H9 (cell line): ENCODE results near the gene PUS3. TPM values are rescaled to one million over a fixed set of nuclear protein-coding genes. Genes with fewer than 3 reads are reported as not detected.

Experiments
- DNase-seq: peaks from one replicate; pipeline ENCODE4 v3.0.0-alpha.2; 2017
- H2AFZ ChIP-seq: one replicate; pipeline ENCODE4 v1.6.1; 2013; ENCODE audit warnings: mild to moderate bottlenecking, low read length, control low read depth, moderate library complexity
- H2AK5ac ChIP-seq: 2 replicates; pipeline ENCODE4 v1.6.1; 2013; ENCODE audit warnings: low read length, control low read depth, mixed read lengths; ENCODE audit not compliant: insufficient read length
- H2BK120ac ChIP-seq: one replicate; pipeline ENCODE4 v1.6.1; 2013; ENCODE audit warnings: low read depth, mild to moderate bottlenecking, low read length, control low read depth, inconsistent platforms; ENCODE audit not compliant: poor library complexity, severe bottlenecking
- H2BK12ac ChIP-seq: 2 replicates; pipeline ENCODE4 v1.6.1; 2013; ENCODE audit warnings: low read length, control low read depth, mixed read lengths, low read depth; ENCODE audit not compliant: insufficient read length
- H2BK15ac ChIP-seq: 2 replicates; pipeline ENCODE4 v1.6.1; 2013; ENCODE audit warnings: low read depth, low read length, control low read depth
- H2BK20ac ChIP-seq: one replicate; pipeline ENCODE4 v1.6.1; 2013; ENCODE audit warnings: low read depth, mild to moderate bottlenecking, low read length, control low read depth, inconsistent platforms; ENCODE audit not compliant: poor library complexity, severe bottlenecking
- H2BK5ac ChIP-seq: 2 replicates; pipeline ENCODE4 v1.6.1; 2013; ENCODE audit warnings: low read length, control low read depth, mixed read lengths; ENCODE audit not compliant: insufficient read length
- H3K14ac ChIP-seq: 2 replicates; pipeline ENCODE4 v1.6.1; 2013; ENCODE audit warnings: low read length, control low read depth; ENCODE audit not compliant: insufficient read depth
- H3K18ac ChIP-seq: 2 replicates; pipeline ENCODE4 v1.6.1; 2013; ENCODE audit warnings: low read depth, mild to moderate bottlenecking, mixed read lengths, low read length, control low read depth; ENCODE audit not compliant: insufficient read length
- H3K23ac ChIP-seq: 2 replicates; pipeline ENCODE4 v1.6.1; 2013; ENCODE audit warnings: low read length, control low read depth, mixed read lengths, low read depth; ENCODE audit not compliant: insufficient read length
- H3K23me2 ChIP-seq: 2 replicates; pipeline ENCODE4 v1.6.1; 2013; ENCODE audit warnings: low read depth, mild to moderate bottlenecking, mixed read lengths, low read length, control low read depth; ENCODE audit not compliant: insufficient read length, poor library complexity, severe bottlenecking
- H3K27ac ChIP-seq: 2 replicates; pipeline ENCODE4 v1.5.1; 2013; ENCODE audit warnings: low read length, control low read depth, mixed read lengths, low read depth; ENCODE audit not compliant: insufficient read length
- H3K27me3 ChIP-seq: 2 replicates; pipeline ENCODE4 v1.6.1; 2013; ENCODE audit warnings: low read length, control low read depth, inconsistent platforms; ENCODE audit not compliant: insufficient read depth
- H3K4ac ChIP-seq: 2 replicates; pipeline ENCODE4 v1.6.1; 2013; ENCODE audit warnings: low read depth, mild to moderate bottlenecking, control low read depth, inconsistent platforms, low read length, moderate library complexity
- H3K4me1 ChIP-seq: 2 replicates; pipeline ENCODE4 v1.6.1; 2013; ENCODE audit warnings: low read length, control low read depth, inconsistent platforms; ENCODE audit not compliant: insufficient read depth
- H3K4me2 ChIP-seq: 2 replicates; pipeline ENCODE4 v1.6.1; 2013; ENCODE audit warnings: low read length, control low read depth, mixed read lengths; ENCODE audit not compliant: insufficient read length, insufficient read depth
- H3K56ac ChIP-seq: 2 replicates; pipeline ENCODE4 v1.6.1; 2013; ENCODE audit warnings: low read depth, mild to moderate bottlenecking, mixed read lengths, low read length, control low read depth; ENCODE audit not compliant: insufficient read length
- H3K79me1 ChIP-seq: 2 replicates; pipeline ENCODE4 v1.6.1; 2013; ENCODE audit warnings: low read depth, mild to moderate bottlenecking, moderate library complexity, low read length, control low read depth, inconsistent platforms; ENCODE audit not compliant: insufficient read depth, poor library complexity, severe bottlenecking
- H3K79me2 ChIP-seq: 2 replicates; pipeline ENCODE4 v1.6.1; 2013; ENCODE audit warnings: low read length, control low read depth, inconsistent platforms; ENCODE audit not compliant: insufficient read depth
- H3K9ac ChIP-seq: 2 replicates; pipeline ENCODE4 v1.6.1; 2013; ENCODE audit warnings: low read length, control low read depth, mixed read lengths; ENCODE audit not compliant: insufficient read length; ENCODE audit errors: extremely low read depth
- H3K9me3 ChIP-seq: one replicate; pipeline ENCODE4 v1.6.1; 2013; ENCODE audit warnings: low read depth, low read length, inconsistent platforms; ENCODE audit not compliant: control insufficient read depth
- H3T11ph ChIP-seq: one replicate; pipeline ENCODE4 v1.6.1; 2013; ENCODE audit warnings: mild to moderate bottlenecking, low read length, control low read depth, inconsistent platforms
- H4K20me1 ChIP-seq: one replicate; pipeline ENCODE4 v1.6.1; 2013; ENCODE audit not compliant: control insufficient read depth, insufficient read length, insufficient read depth
- H4K5ac ChIP-seq: 2 replicates; pipeline ENCODE4 v1.6.1; 2013; ENCODE audit warnings: low read depth, mild to moderate bottlenecking, mixed read lengths, low read length, control low read depth; ENCODE audit not compliant: insufficient read length
- H4K8ac ChIP-seq: replicated peaks from 2 replicates; pipeline ENCODE4 v1.6.1; 2013; ENCODE audit warnings: low read length, control low read depth, mixed read lengths, low read depth; ENCODE audit not compliant: insufficient read length
- H4K91ac ChIP-seq: 2 replicates; pipeline ENCODE4 v1.6.1; 2013; ENCODE audit warnings: low read depth, mild to moderate bottlenecking, moderate library complexity, mixed read lengths, low read length, control low read depth; ENCODE audit not compliant: insufficient read length
- H3K27ac Mint-ChIP-seq, 3 experiments: 2 replicates in 2 of 3; 3 replicates in 1 of 3; pipeline ENCODE4 v1.8.0; 2020 to 2021; ENCODE audit warnings: mixed read lengths in 3 of 3, mild to moderate bottlenecking in 1 of 3, moderate library complexity in 1 of 3
- H3K27me3 Mint-ChIP-seq: 2 replicates; pipeline ENCODE4 v1.8.0; 2021; ENCODE audit warnings: low read depth, mild to moderate bottlenecking, moderate library complexity, mixed read lengths
- H3K36me3 Mint-ChIP-seq, 3 experiments: 2 replicates in 2 of 3; 3 replicates in 1 of 3; pipeline ENCODE4 v1.8.0; 2020 to 2021; ENCODE audit warnings: low read depth in 3 of 3, mixed read lengths in 3 of 3; ENCODE audit not compliant: insufficient read depth in 1 of 3
- H3K4me1 Mint-ChIP-seq, 2 experiments: 2 replicates each; pipeline ENCODE4 v1.8.0; 2020; ENCODE audit warnings: mixed read lengths in 2 of 2
- H3K4me3 Mint-ChIP-seq, 2 experiments: 2 replicates in 1 of 2; 3 replicates in 1 of 2; pipeline ENCODE4 v1.8.0; 2020 to 2021; ENCODE audit warnings: mild to moderate bottlenecking in 2 of 2, mixed read lengths in 2 of 2, moderate library complexity in 1 of 2
- H3K9me3 Mint-ChIP-seq, 2 experiments: 2 replicates in 1 of 2; 3 replicates in 1 of 2; pipeline ENCODE4 v1.8.0; 2020; ENCODE audit warnings: mild to moderate bottlenecking in 2 of 2, mixed read lengths in 2 of 2, moderate library complexity in 1 of 2
- CTCF ChIP-seq: fragments of 200-600 bp; sonication (generic); conservative IDR thresholded peaks from 3 replicates; pipeline ENCODE4 v1.8.0; 2021; ENCODE audit warnings: antibody characterized with exemption, mild to moderate bottlenecking
- WGBS: extraction: QIAGEN DNeasy Blood & Tissue Kit; methylation state at CpG from one replicate; pipeline ENCODE4 v1.1.7; 2013; ENCODE audit warnings: missing lambda C conversion rate, low lambda C conversion rate, mixed read lengths; ENCODE audit not compliant: insufficient read length; ENCODE audit errors: extremely low coverage; 5-methylcytosine and 5-hydroxymethylcytosine counted together
- total RNA-seq: library from RNA; stranded (reverse); gene quantifications from 2 replicates; pipeline ENCODE4 v1.2.1, GENCODE V29; 2021

The PUS3 gene
- total RNA-seq, 1 experiment from 2014 or later, result 20.0 TPM

- H2AK5ac ChIP-seq, result no peak within 1 kb of the TSS
- no peak within 1 kb of the TSS for H2BK12ac ChIP-seq
- H2AFZ ChIP-seq, result no peak within 1 kb of the TSS
- no peak within 1 kb of the TSS for H4K91ac ChIP-seq
- no peaks in the 10 kb centered on the region for H3K79me1 ChIP-seq
- peaks cover 11% of the 10 kb centered on the region for H3K23me2 ChIP-seq
- peak within 1 kb of the TSS; percentile 58 for H3K9ac ChIP-seq
- no peaks in the 10 kb centered on the region for H3K4me1 ChIP-seq
- H2BK15ac ChIP-seq, result no peak within 1 kb of the TSS
- Mint-ChIP-seq H3K4me3 (peak within 1 kb of the TSS; percentile 72 to 79), H3K27me3 (peaks cover 13% of the 10 kb centered on the region), H3K4me1 (peaks cover 3% of the 10 kb centered on the region in 2 experiments; a peak in 2 of 4 replicates), H3K27ac (no peak within 1 kb of the TSS), H3K9me3 (peaks cover 18 to 20% of the 10 kb centered on the region in 2 experiments), H3K36me3 (peaks cover 6 to 13% (median 6%) of the 10 kb centered on the region in 3 experiments)
- no peaks in the 10 kb centered on the region for H3K27me3 ChIP-seq
- no peak within 1 kb of the TSS for H4K8ac ChIP-seq
- H3K27ac ChIP-seq, result no peak within 1 kb of the TSS
- peak within 1 kb of the TSS; percentile 87; the same call in 1 of the 2 replicates for H3K4ac ChIP-seq
- no peak within 1 kb of the TSS for H3K56ac ChIP-seq
- H3K79me2 ChIP-seq, result peaks cover 2% of the 10 kb centered on the region; the same call in 1 of the 2 replicates
- H4K20me1 ChIP-seq, result no peaks in the 10 kb centered on the region
- TF ChIP-seq CTCF, result 0 out of 3 replicates have a peak, but pooled peaks have one; percentile 28
- H2BK20ac ChIP-seq, result no peak within 1 kb of the TSS
- H3K4me2 ChIP-seq, result peak within 1 kb of the TSS; percentile 68
- no peak within 1 kb of the TSS for H3K23ac ChIP-seq
- H2BK5ac ChIP-seq, result no peak within 1 kb of the TSS
- H3K9me3 ChIP-seq, result no peaks in the 10 kb centered on the region
- peak within 1 kb of the TSS; percentile 90 for H3K14ac ChIP-seq
- H3T11ph ChIP-seq, result no peak within 1 kb of the TSS
- peak within 1 kb of the TSS; percentile 87 for H3K18ac ChIP-seq
- peak; percentile 97 for DNase-seq
- no peak within 1 kb of the TSS for H4K5ac ChIP-seq
- no CpG with 5 or more reads among the region's 91 CpGs for WGBS
- H2BK120ac ChIP-seq, result peak within 1 kb of the TSS; percentile 96
Observed at GRCh38 chr11:125887373-125888324, 15.4 kb downstream of the PUS3 start, which contains the start of gene HYLS1. Gene HYLS1, plus strand, starts transcription at chr11:125887668. Its CDS starts 11,701 bp downstream, at chr11:125899369.
